Nephron progenitor cell (in vitro differentiated cells): ENCODE results near the gene RIOK1.

Experiments used
- DNase-seq: peaks from one replicate; pipeline ENCODE4 v3.0.0; 2021
- H3K27ac Mint-ChIP-seq: 2 replicates; pipeline ENCODE4 v1.8.0; 2021; ENCODE audit warnings: mild to moderate bottlenecking, moderate library complexity, mixed read lengths
- H3K27me3 Mint-ChIP-seq: 2 replicates; pipeline ENCODE4 v1.8.0; 2021; ENCODE audit warnings: mild to moderate bottlenecking, low read depth, mixed read lengths; ENCODE audit not compliant: poor library complexity
- H3K36me3 Mint-ChIP-seq: 2 replicates; pipeline ENCODE4 v1.8.0; 2021; ENCODE audit warnings: low read depth, mixed read lengths
- H3K4me1 Mint-ChIP-seq: 2 replicates; pipeline ENCODE4 v1.8.0; 2021; ENCODE audit warnings: mixed read lengths
- H3K4me3 Mint-ChIP-seq: 2 replicates; pipeline ENCODE4 v1.8.0; 2021; ENCODE audit warnings: mild to moderate bottlenecking, moderate library complexity, mixed read lengths
- H3K9me3 Mint-ChIP-seq: 2 replicates; pipeline ENCODE4 v1.8.0; 2021; ENCODE audit warnings: mild to moderate bottlenecking, moderate library complexity, mixed read lengths
- CTCF ChIP-seq: fragments of 200-600 bp; sonication (generic); IDR thresholded peaks from 2 replicates; pipeline ENCODE4 v1.5.0; 2021; ENCODE audit warnings: antibody characterized with exemption

RIOK1 gene

GRCh38 chr6:7406743-7407142 lies 17.1 kb downstream of the RIOK1 start:
- Mint-ChIP-seq H3K4me3 (no peak overlapping the region), H3K36me3 (peaks cover 76% of the 10 kb centered on the region), H3K27ac (no peak overlapping the region), H3K27me3 (no peaks in the 10 kb centered on the region), H3K4me1 (peaks cover 24% of the 10 kb centered on the region), H3K9me3 (no peaks in the 10 kb centered on the region)
- no peak for DNase-seq
- no peak for TF ChIP-seq CTCF

- no peak for DNase-seq
- no peak for TF ChIP-seq CTCF
- peaks cover 74% of the 10 kb centered on the region for H3K36me3 Mint-ChIP-seq
- peak overlapping the region; percentile 23 for H3K4me3 Mint-ChIP-seq
- no peaks in the 10 kb centered on the region for H3K27me3 Mint-ChIP-seq
- no peaks in the 10 kb centered on the region for H3K9me3 Mint-ChIP-seq
- H3K4me1 Mint-ChIP-seq: peaks cover 47% of the 10 kb centered on the region
- peak overlapping the region; percentile 96 for H3K27ac Mint-ChIP-seq
Observed at GRCh38 chr6:7409740-7410139, 20.1 kb downstream of the RIOK1 start.

- Mint-ChIP-seq H3K4me1 (peaks cover 52% of the 10 kb centered on the region), H3K27ac (peak overlapping the region; percentile 31), H3K27me3 (no peaks in the 10 kb centered on the region), H3K4me3 (no peak overlapping the region), H3K9me3 (no peaks in the 10 kb centered on the region), H3K36me3 (peaks cover 73% of the 10 kb centered on the region)
- no peak for DNase-seq
- no peak for TF ChIP-seq CTCF
Observed at GRCh38 chr6:7410851-7411250, 21.2 kb downstream of the RIOK1 start.

- no peak for DNase-seq
- no peaks in the 10 kb centered on the region for H3K27me3 Mint-ChIP-seq
- H3K36me3 Mint-ChIP-seq: peaks cover 68% of the 10 kb centered on the region
- H3K27ac Mint-ChIP-seq: peak overlapping the region; percentile 31
- peaks cover 52% of the 10 kb centered on the region for H3K4me1 Mint-ChIP-seq
- no peaks in the 10 kb centered on the region for H3K9me3 Mint-ChIP-seq
- H3K4me3 Mint-ChIP-seq: no peak overlapping the region
- TF ChIP-seq CTCF: no peak
Observed at GRCh38 chr6:7411328-7411727, 21.7 kb downstream of the RIOK1 start.

- Mint-ChIP-seq H3K4me3 (peak overlapping the region; percentile 12), H3K27me3 (no peaks in the 10 kb centered on the region), H3K27ac (peak overlapping the region; percentile 95), H3K4me1 (peaks cover 58% of the 10 kb centered on the region), H3K36me3 (peaks cover 64% of the 10 kb centered on the region), H3K9me3 (no peaks in the 10 kb centered on the region)
- no peak for TF ChIP-seq CTCF
- DNase-seq: no peak
Observed at GRCh38 chr6:7413151-7413823, 23.7 kb downstream of the RIOK1 start.

GRCh38 chr6:7414811-7415210 lies 25.2 kb downstream of the RIOK1 start:
- Mint-ChIP-seq H3K27ac (peak overlapping the region; percentile 84), H3K4me3 (no peak overlapping the region), H3K9me3 (no peaks in the 10 kb centered on the region), H3K27me3 (peaks cover under 1% of the 10 kb centered on the region), H3K36me3 (peaks cover 64% of the 10 kb centered on the region), H3K4me1 (peaks cover 65% of the 10 kb centered on the region)
- no peak for DNase-seq
- TF ChIP-seq CTCF: no peak
